ENCODE measurements around the gene ACSF2. TPM values are rescaled to one million over a fixed set of nuclear protein-coding genes. Genes with fewer than 3 reads are reported as not detected.
A peak's percentile ranks its signal among the peaks of the same experiment; 100 is the strongest.

ACSF2 gene
- total RNA-seq, 4 donors from 2014 or later = 165 to 460 (median 190) TPM

- Histone ChIP-seq H3K27ac (no peak overlapping the region), H3K4me3 (no peak overlapping the region), H3K9me3 (no peaks in the 10 kb centered on the region), H3K27me3 (no peaks in the 10 kb centered on the region), H3K4me1 (peaks cover 0 to 11% (median 3%) of the 10 kb centered on the region in 4 donors), H3K36me3 (no peaks in the 10 kb centered on the region)
- DNase-seq = no peak
- 63 to 64% methylated on average over 3 of the region's 3 CpGs for WGBS, 2 donors (ENCODE audit: low coverage in 1 of 2)
- TF ChIP-seq EP300 (IDR thresholded peaks at IDR 0.05; ENCODE audit: low read depth) (no peak), CTCF (IDR thresholded peaks at IDR 0.05) (no peak), POLR2A (IDR thresholded peaks at IDR 0.05) (no peak), POLR2AphosphoS5 (IDR thresholded peaks at IDR 0.05) (no peak)
- in situ Hi-C loops (cut with MboI; ENCODE audit: low pct_ligation_motif_present in 1 of 4, low pct_unique_long_range_greater_than_20kb in 1 of 4, low sequenced_read_pairs in 3 of 4) (no loop called here), intact Hi-C loops (cut with DNase I; ENCODE audit: low total_unique reads) (no loop called here)
Observed at GRCh38 chr17:50493744-50494143, 67.7 kb downstream of the ACSF2 start.

- 89 to 90% methylated on average over 2 to 8 of the region's 8 CpGs for WGBS, 2 donors (ENCODE audit: low coverage in 1 of 2)
- no peaks in the 10 kb centered on the region for H3K36me3 ChIP-seq
- intact Hi-C loops (cut with DNase I; ENCODE audit: low total_unique reads) (no loop called here), in situ Hi-C loops (cut with MboI; ENCODE audit: low pct_ligation_motif_present in 1 of 4, low pct_unique_long_range_greater_than_20kb in 1 of 4, low sequenced_read_pairs in 3 of 4) (no loop called here)
- H3K4me1 ChIP-seq = peaks cover 0 to 11% (median 3%) of the 10 kb centered on the region in 4 donors
- no peak overlapping the region for H3K27ac ChIP-seq
- TF ChIP-seq CTCF (IDR thresholded peaks at IDR 0.05) (no peak), POLR2A (IDR thresholded peaks at IDR 0.05) (no peak), POLR2AphosphoS5 (IDR thresholded peaks at IDR 0.05) (no peak), EP300 (IDR thresholded peaks at IDR 0.05; ENCODE audit: low read depth) (no peak)
- H3K4me3 ChIP-seq = no peak overlapping the region
- no peaks in the 10 kb centered on the region for H3K27me3 ChIP-seq
- no peak for DNase-seq
- H3K9me3 ChIP-seq = no peaks in the 10 kb centered on the region
Observed at GRCh38 chr17:50495217-50495823, 69.3 kb downstream of the ACSF2 start.

- Histone ChIP-seq H3K4me3 (no peak overlapping the region), H3K36me3 (no peaks in the 10 kb centered on the region), H3K4me1 (peaks cover 0 to 11% (median 3%) of the 10 kb centered on the region in 4 donors), H3K27me3 (no peaks in the 10 kb centered on the region), H3K27ac (no peak overlapping the region), H3K9me3 (no peaks in the 10 kb centered on the region)
- no peak for DNase-seq
- in situ Hi-C loops (cut with MboI; ENCODE audit: low pct_ligation_motif_present in 1 of 4, low pct_unique_long_range_greater_than_20kb in 1 of 4, low sequenced_read_pairs in 3 of 4) = no loop called here
- intact Hi-C loops (cut with DNase I; ENCODE audit: low total_unique reads) = no loop called here
- TF ChIP-seq POLR2AphosphoS5 (IDR thresholded peaks at IDR 0.05) (no peak), POLR2A (IDR thresholded peaks at IDR 0.05) (no peak), CTCF (IDR thresholded peaks at IDR 0.05) (no peak), EP300 (IDR thresholded peaks at IDR 0.05; ENCODE audit: low read depth) (no peak)
- WGBS, 2 donors (ENCODE audit: low coverage in 1 of 2) = 88 to 89% methylated on average over 4 to 8 of the region's 8 CpGs
Observed at GRCh38 chr17:50495918-50496317, 69.9 kb downstream of the ACSF2 start.

GRCh38 chr17:50498021-50498874 lies 72.2 kb downstream of the ACSF2 start:
- intact Hi-C loops (cut with DNase I; ENCODE audit: low total_unique reads) (no loop called here), in situ Hi-C loops (cut with MboI; ENCODE audit: low pct_ligation_motif_present in 1 of 4, low pct_unique_long_range_greater_than_20kb in 1 of 4, low sequenced_read_pairs in 3 of 4) (no loop called here)
- H3K27me3 ChIP-seq = no peaks in the 10 kb centered on the region
- 59% methylated on average over 7 of the region's 7 CpGs; no CpG with 5 or more reads in 1 of the 2 donors for WGBS, 2 donors (ENCODE audit: low coverage in 1 of 2)
- TF ChIP-seq CTCF (IDR thresholded peaks at IDR 0.05) (no peak), POLR2AphosphoS5 (IDR thresholded peaks at IDR 0.05) (no peak), POLR2A (IDR thresholded peaks at IDR 0.05) (no peak)
- no peaks in the 10 kb centered on the region for H3K36me3 ChIP-seq
- no peak overlapping the region for H3K4me3 ChIP-seq
- H3K4me1 ChIP-seq = peaks cover 0 to 11% (median 5%) of the 10 kb centered on the region in 4 donors
- no peaks in the 10 kb centered on the region for H3K9me3 ChIP-seq
- DNase-seq = peak; percentile 50
- H3K27ac ChIP-seq = no peak overlapping the region
